Osteocyte (in vitro differentiated cells): ENCODE results near the gene MRPL19. TPM values are rescaled to one million over a fixed set of nuclear protein-coding genes. Genes with fewer than 3 reads are reported as not detected.
A peak's percentile ranks its signal among the peaks of the same experiment; 100 is the strongest.

Experiments
- DNase-seq: peaks from one replicate; pipeline ENCODE4 v3.0.0; 2021; ENCODE audit warnings: mixed read lengths; ENCODE audit not compliant: unreplicated experiment; ENCODE audit errors: extremely low spot score
- H3K27ac Mint-ChIP-seq: one replicate; pipeline ENCODE4 v1.8.0; 2021; ENCODE audit warnings: mild to moderate bottlenecking, mixed read lengths; ENCODE audit not compliant: unreplicated experiment
- H3K27me3 Mint-ChIP-seq: one replicate; pipeline ENCODE4 v1.8.0; 2021; ENCODE audit warnings: mixed read lengths; ENCODE audit not compliant: unreplicated experiment
- H3K36me3 Mint-ChIP-seq: one replicate; pipeline ENCODE4 v1.8.0; 2021; ENCODE audit warnings: mixed read lengths; ENCODE audit not compliant: unreplicated experiment
- H3K4me1 Mint-ChIP-seq: one replicate; pipeline ENCODE4 v1.8.0; 2021; ENCODE audit warnings: mixed read lengths; ENCODE audit not compliant: unreplicated experiment
- H3K4me3 Mint-ChIP-seq: one replicate; pipeline ENCODE4 v1.8.0; 2021; ENCODE audit warnings: mild to moderate bottlenecking, moderate library complexity, mixed read lengths; ENCODE audit not compliant: unreplicated experiment
- H3K9me3 Mint-ChIP-seq: one replicate; pipeline ENCODE4 v1.8.0; 2021; ENCODE audit warnings: mixed read lengths; ENCODE audit not compliant: unreplicated experiment
- total RNA-seq: library from RNA; stranded (reverse); gene quantifications from 2 replicates; pipeline ENCODE4 v1.2.1, GENCODE V29; 2021
- TF ChIP-seq, protein P1 (sequence below): fragments of 200-600 bp; sonication (generic); IDR thresholded peaks from 2 replicates; pipeline ENCODE4 v1.5.0; 2021; ENCODE audit warnings: antibody characterized with exemption, mild to moderate bottlenecking, moderate library complexity

MRPL19 gene
- total RNA-seq, 1 donor from 2014 or later = 46.6 TPM

DNA sequence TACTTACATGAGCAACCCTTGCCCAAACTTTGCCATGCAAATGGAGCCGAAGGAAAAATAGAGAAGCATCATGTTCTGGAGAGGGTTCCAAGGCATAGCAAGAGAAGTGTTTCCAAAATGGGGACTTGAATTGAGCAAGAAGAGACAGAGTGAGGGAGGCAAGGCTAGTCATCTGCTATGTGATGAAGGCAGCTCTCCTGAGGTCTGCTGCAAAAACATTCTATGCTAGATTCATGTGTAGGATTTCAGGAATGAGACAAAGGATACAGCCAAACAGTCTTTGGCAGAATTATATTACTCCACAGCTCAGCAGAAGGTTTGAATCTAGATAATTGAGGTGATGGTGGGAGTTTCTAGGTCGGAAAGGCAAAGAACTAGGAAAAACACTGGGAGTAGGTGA, 24.1 kb upstream of the MRPL19 start:
- TF ChIP-seq, protein P1, sequence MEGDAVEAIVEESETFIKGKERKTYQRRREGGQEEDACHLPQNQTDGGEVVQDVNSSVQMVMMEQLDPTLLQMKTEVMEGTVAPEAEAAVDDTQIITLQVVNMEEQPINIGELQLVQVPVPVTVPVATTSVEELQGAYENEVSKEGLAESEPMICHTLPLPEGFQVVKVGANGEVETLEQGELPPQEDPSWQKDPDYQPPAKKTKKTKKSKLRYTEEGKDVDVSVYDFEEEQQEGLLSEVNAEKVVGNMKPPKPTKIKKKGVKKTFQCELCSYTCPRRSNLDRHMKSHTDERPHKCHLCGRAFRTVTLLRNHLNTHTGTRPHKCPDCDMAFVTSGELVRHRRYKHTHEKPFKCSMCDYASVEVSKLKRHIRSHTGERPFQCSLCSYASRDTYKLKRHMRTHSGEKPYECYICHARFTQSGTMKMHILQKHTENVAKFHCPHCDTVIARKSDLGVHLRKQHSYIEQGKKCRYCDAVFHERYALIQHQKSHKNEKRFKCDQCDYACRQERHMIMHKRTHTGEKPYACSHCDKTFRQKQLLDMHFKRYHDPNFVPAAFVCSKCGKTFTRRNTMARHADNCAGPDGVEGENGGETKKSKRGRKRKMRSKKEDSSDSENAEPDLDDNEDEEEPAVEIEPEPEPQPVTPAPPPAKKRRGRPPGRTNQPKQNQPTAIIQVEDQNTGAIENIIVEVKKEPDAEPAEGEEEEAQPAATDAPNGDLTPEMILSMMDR = no peak

DNA sequence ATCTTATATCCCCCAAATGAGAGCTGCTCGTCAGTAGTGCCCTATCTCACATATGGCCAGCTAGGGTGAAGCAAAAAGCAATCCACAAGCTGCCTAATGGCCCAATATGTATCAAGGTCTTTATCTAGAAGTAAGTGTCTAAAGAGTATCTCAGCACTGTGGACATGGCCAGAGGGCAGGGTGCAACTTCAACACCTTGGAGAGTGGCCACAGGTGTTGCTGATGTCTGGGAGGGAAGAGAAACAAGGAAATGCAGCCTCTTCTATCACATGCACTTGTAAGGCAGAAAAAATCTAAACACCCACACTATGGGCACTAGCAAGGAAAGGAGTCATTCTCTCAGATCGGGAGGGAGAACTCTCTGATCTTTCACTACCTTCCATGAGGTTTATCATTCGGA, 23.7 kb upstream of the MRPL19 start:
- no peaks in the 10 kb centered on the region for H3K9me3 Mint-ChIP-seq
- TF ChIP-seq, protein P1 = no peak
- DNase-seq = no peak
- H3K27ac Mint-ChIP-seq = no peak overlapping the region
- peaks cover 17% of the 10 kb centered on the region for H3K4me1 Mint-ChIP-seq
- no peak overlapping the region for H3K4me3 Mint-ChIP-seq
- H3K36me3 Mint-ChIP-seq = no peaks in the 10 kb centered on the region
- H3K27me3 Mint-ChIP-seq = no peaks in the 10 kb centered on the region

More for the DNA sequence above, 24.1 kb upstream of the MRPL19 start:
- DNase-seq = no peak
- Mint-ChIP-seq H3K27ac (no peak overlapping the region), H3K9me3 (no peaks in the 10 kb centered on the region), H3K27me3 (no peaks in the 10 kb centered on the region), H3K4me3 (no peak overlapping the region), H3K36me3 (no peaks in the 10 kb centered on the region), H3K4me1 (peaks cover 17% of the 10 kb centered on the region)

DNA sequence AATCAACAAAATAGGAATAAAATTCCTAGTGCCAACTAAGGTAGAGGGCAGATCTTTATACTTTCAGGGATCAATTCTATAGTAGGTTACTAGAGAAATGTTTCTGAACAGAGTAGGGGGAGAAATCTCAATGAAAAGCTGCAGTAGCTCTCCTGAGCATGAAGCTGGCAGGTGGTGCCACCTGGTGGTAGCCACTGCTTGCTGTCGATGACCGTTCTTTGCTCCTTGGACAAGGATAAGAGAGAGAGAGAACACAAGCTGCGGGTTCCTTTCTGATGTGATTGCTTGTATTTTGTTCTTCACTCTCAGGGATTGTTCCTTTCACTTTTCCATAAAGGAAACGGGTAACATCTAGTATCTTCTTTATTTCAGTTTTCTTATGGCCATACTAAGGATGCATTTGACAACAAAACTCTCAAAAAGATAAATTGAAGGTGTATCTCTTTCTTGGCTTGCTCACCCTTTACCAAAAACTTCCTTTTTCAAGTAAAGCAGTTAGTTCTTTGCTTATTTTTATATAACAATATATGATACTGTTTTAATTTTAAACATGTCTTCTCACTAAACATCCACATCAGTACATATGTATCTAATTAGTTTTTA, 18.6 kb upstream of the MRPL19 start:
- peaks cover 12% of the 10 kb centered on the region for H3K4me1 Mint-ChIP-seq

DNA sequence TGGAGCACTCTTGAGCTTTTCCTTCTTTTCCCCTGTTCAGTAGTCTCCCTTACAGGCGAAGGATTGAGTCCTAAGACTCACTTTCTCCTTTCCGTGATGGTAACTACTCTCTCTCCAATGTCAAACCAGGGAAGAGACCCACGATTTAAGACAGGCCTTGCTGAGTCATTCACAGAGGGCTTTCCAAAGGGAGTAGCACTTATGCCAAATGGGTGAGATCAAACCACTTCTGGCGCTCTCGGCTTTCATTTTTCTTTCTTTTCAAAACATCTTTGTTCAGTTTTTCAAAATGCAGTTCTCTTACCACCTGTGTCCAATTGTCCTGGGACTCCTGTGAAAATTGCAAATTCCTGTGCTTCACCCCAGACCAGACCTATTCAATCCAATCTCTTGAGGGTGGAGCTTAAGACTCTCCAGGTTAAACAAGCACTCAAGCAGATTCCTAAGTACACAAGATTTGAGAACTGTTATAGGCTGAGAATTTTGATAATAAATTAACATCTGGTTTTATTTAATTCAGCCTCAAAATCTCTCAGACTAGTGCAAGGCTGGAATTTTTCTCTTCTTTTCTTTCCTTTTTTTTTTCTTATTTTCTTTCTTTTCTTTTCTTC, 14.4 kb upstream of the MRPL19 start:
- H3K4me1 Mint-ChIP-seq = peaks cover 14% of the 10 kb centered on the region
- peaks cover 9% of the 10 kb centered on the region for H3K27me3 Mint-ChIP-seq
- TF ChIP-seq, protein P1 = no peak
- DNase-seq = no peak
- H3K27ac Mint-ChIP-seq = peak overlapping the region; percentile 70
- H3K4me3 Mint-ChIP-seq = no peak overlapping the region
- H3K9me3 Mint-ChIP-seq = no peaks in the 10 kb centered on the region
- H3K36me3 Mint-ChIP-seq = no peaks in the 10 kb centered on the region

More for the DNA sequence above, 18.6 kb upstream of the MRPL19 start:
- H3K36me3 Mint-ChIP-seq = no peaks in the 10 kb centered on the region
- H3K27ac Mint-ChIP-seq = no peak overlapping the region
- H3K9me3 Mint-ChIP-seq = no peaks in the 10 kb centered on the region
- TF ChIP-seq, protein P1 = peak; percentile 98
- H3K27me3 Mint-ChIP-seq = no peaks in the 10 kb centered on the region
- peak; percentile 90 for DNase-seq
- no peak overlapping the region for H3K4me3 Mint-ChIP-seq

DNA sequence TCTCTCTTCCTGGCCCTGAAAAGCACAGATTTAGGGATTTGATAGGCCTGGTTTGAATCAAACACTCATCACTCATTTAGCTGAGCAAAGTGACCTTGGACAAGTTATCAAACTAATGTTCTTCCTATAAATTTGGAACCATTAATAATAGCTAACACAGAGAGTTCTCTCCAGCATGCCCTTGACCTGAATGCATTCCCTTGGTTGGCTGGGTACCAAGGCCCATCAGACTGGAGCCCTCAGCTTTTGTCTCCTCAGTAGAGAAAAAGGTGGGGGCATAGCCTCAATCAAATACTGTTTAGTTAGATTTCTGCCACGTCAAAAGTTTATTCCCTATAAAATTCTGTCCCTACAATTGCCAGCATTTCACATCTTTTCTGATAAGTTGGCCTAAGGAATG, 13.8 kb upstream of the MRPL19 start:
- no peaks in the 10 kb centered on the region for H3K36me3 Mint-ChIP-seq
- no peak for DNase-seq
- peaks cover 15% of the 10 kb centered on the region for H3K27me3 Mint-ChIP-seq
- H3K9me3 Mint-ChIP-seq = no peaks in the 10 kb centered on the region
- no peak overlapping the region for H3K4me3 Mint-ChIP-seq
- peak overlapping the region; percentile 70 for H3K27ac Mint-ChIP-seq
- H3K4me1 Mint-ChIP-seq = peaks cover 14% of the 10 kb centered on the region
- TF ChIP-seq, protein P1 = no peak
